HG03571 (cell line): Measurements from ENCODE around the gene TMEM237.

Experiments
- ATAC-seq: cut with Tn5 transposase; IDR thresholded peaks from one replicate; pipeline ENCODE4 v1.9.1; 2021; ENCODE audit not compliant: unreplicated experiment

The TMEM237 gene

GRCh38 chr2:201642579-201643215 is 606 bp downstream of the TMEM237 start:
- peak; percentile 78 for ATAC-seq

- ATAC-seq = peak; percentile 24
These were observed 1.2 kb downstream of the TMEM237 start for GRCh38 chr2:201642086-201642578.

- no peak for ATAC-seq
These were observed 4.1 kb downstream of the TMEM237 start for GRCh38 chr2:201639205-201639604.

GRCh38 chr2:201638326-201638725 is 5.0 kb downstream of the TMEM237 start:
- ATAC-seq = no peak

GRCh38 chr2:201633661-201634249 is 9.5 kb downstream of the TMEM237 start:
- no peak for ATAC-seq

GRCh38 chr2:201631041-201631440 is 12.3 kb downstream of the TMEM237 start:
- ATAC-seq = no peak

- ATAC-seq = no peak
These were observed 12.7 kb downstream of the TMEM237 start for GRCh38 chr2:201630577-201630976.

- ATAC-seq = no peak
These were observed 14.8 kb downstream of the TMEM237 start for GRCh38 chr2:201628545-201628944.

GRCh38 chr2:201622306-201622970 is 20.9 kb downstream of the TMEM237 start:
- ATAC-seq = no peak

GRCh38 chr2:201621293-201621999 is 21.9 kb downstream of the TMEM237 start:
- ATAC-seq = no peak

GRCh38 chr2:201618744-201619662 is 24.3 kb downstream of the TMEM237 start:
- no peak for ATAC-seq

GRCh38 chr2:201608021-201608420 is 35.3 kb downstream of the TMEM237 start:
- ATAC-seq = no peak

GRCh38 chr2:201607568-201607967 is 35.7 kb downstream of the TMEM237 start:
- ATAC-seq = no peak

- ATAC-seq = no peak
These were observed 42.4 kb downstream of the TMEM237 start for GRCh38 chr2:201600906-201601305.

GRCh38 chr2:201597397-201597796 is 45.9 kb downstream of the TMEM237 start:
- no peak for ATAC-seq

GRCh38 chr2:201580486-201580885 is 62.8 kb downstream of the TMEM237 start:
- no peak for ATAC-seq

- ATAC-seq = no peak
These were observed 63.8 kb downstream of the TMEM237 start for GRCh38 chr2:201579536-201579935.

GRCh38 chr2:201575971-201576370 is 67.3 kb downstream of the TMEM237 start:
- ATAC-seq = no peak

- ATAC-seq = no peak
These were observed 68.5 kb downstream of the TMEM237 start for GRCh38 chr2:201574766-201575165.

- ATAC-seq = no peak
These were observed 70.3 kb downstream of the TMEM237 start for GRCh38 chr2:201572846-201573508.
